T-cell (primary cell): ENCODE data around the gene HOXB2. TPM values are rescaled to one million over a fixed set of nuclear protein-coding genes. Genes with fewer than 3 reads are reported as not detected.

ENCODE experiments used
- ATAC-seq, 4 experiments: fragments of 200-7000 bp in 3 of 4; fragments of 150-1000 bp in 1 of 4; cut with Tn5 transposase; replicated peaks in 1 of 4; 1 replicate in 3 of 4; 2 replicates in 1 of 4; pipeline ENCODE4 v1.10.0; 2021; ENCODE audit warnings: moderate library complexity in 3 of 4, mild to moderate bottlenecking in 2 of 4, moderate number of reproducible peaks in 1 of 4
- CTCF ChIA-PET, 2 donors: fragments of 300-600 bp; sonication (Branson Sonifier 250); formaldehyde crosslinking; loops; one replicate each; lab custom pipeline; 2022; ENCODE audit warnings: antibody characterized with exemption in 2 of 2; lab: Charles Lee
- POLR2A ChIA-PET, 2 donors: fragments of 300-600 bp; sonication (Branson Sonifier 250); formaldehyde crosslinking; loops; one replicate each; lab custom pipeline; 2022; ENCODE audit warnings: antibody characterized with exemption in 2 of 2; lab: Charles Lee
- DNase-seq, 35 experiments: peaks; one replicate each; pipeline versions ENCODE4 v3.0.0 to v3.0.0-alpha.2; 2013 to 2023
- H3K27ac ChIP-seq: one replicate; pipeline ENCODE4 v1.5.1; 2013; ENCODE audit warnings: low read length
- H3K27me3 ChIP-seq, 2 experiments: replicated peaks in 1 of 2; 1 replicate in 1 of 2; 2 replicates in 1 of 2; pipeline versions ENCODE4 v1.6.1 to v1.7.0; 2013; ENCODE audit warnings: low read length in 1 of 2, mixed read lengths in 1 of 2; ENCODE audit not compliant: control insufficient read depth in 2 of 2, insufficient read depth in 2 of 2; ENCODE audit errors: extremely low read depth in 1 of 2
- H3K36me3 ChIP-seq, 2 donors: 1 replicate in 1 of 2; 2 replicates in 1 of 2; pipeline versions ENCODE4 v1.6.1 to v1.7.0; 2013; ENCODE audit warnings: low read length in 1 of 2; ENCODE audit not compliant: control insufficient read depth in 2 of 2, insufficient read depth in 1 of 2; ENCODE audit errors: extremely low read depth in 1 of 2
- H3K4me1 ChIP-seq, 2 experiments: 1 replicate in 1 of 2; 2 replicates in 1 of 2; pipeline versions ENCODE4 v1.6.1 to v1.7.0; 2013; ENCODE audit warnings: low read length in 2 of 2, mixed read lengths in 1 of 2; ENCODE audit not compliant: insufficient read depth in 2 of 2, control insufficient read depth in 1 of 2; ENCODE audit errors: extremely low read depth in 1 of 2
- H3K4me3 ChIP-seq, 2 donors: 1 replicate in 1 of 2; 2 replicates in 1 of 2; pipeline versions ENCODE4 v1.5.1 to v1.7.0; 2013; ENCODE audit warnings: mild to moderate bottlenecking in 2 of 2, low read length in 1 of 2, moderate library complexity in 1 of 2; ENCODE audit not compliant: control insufficient read depth in 1 of 2; ENCODE audit errors: extremely low read depth in 1 of 2
- H3K9me3 ChIP-seq: 2 replicates; pipeline ENCODE4 v1.7.0; 2013
- H3K27ac Mint-ChIP-seq, 2 donors: one replicate each; pipeline ENCODE4 v1.8.0; 2020 to 2021; ENCODE audit warnings: mild to moderate bottlenecking in 2 of 2, mixed read lengths in 2 of 2
- H3K27me3 Mint-ChIP-seq, 2 donors: one replicate each; pipeline ENCODE4 v1.8.0; 2021 to 2022; ENCODE audit warnings: mixed read lengths in 2 of 2
- H3K36me3 Mint-ChIP-seq: one replicate; pipeline ENCODE4 v1.8.0; 2021; ENCODE audit warnings: mixed read lengths
- H3K4me1 Mint-ChIP-seq, 3 donors: one replicate each; pipeline ENCODE4 v1.8.0; 2020 to 2022; ENCODE audit warnings: mixed read lengths in 3 of 3, mild to moderate bottlenecking in 1 of 3
- H3K4me3 Mint-ChIP-seq, 3 donors: one replicate each; pipeline ENCODE4 v1.8.0; 2020 to 2022; ENCODE audit warnings: mild to moderate bottlenecking in 3 of 3, mixed read lengths in 3 of 3, moderate library complexity in 3 of 3
- H3K9me3 Mint-ChIP-seq, 3 donors: one replicate each; pipeline ENCODE4 v1.8.0; 2020 to 2022; ENCODE audit warnings: mixed read lengths in 3 of 3
- WGBS: methylation state at CpG from one replicate; pipeline ENCODE4 v1.1.5; 2013; ENCODE audit warnings: missing lambda C conversion rate; ENCODE audit not compliant: insufficient coverage; 5-methylcytosine and 5-hydroxymethylcytosine counted together
- total RNA-seq, 35 experiments: library from RNA in 6 of 35; stranded (reverse) in 6 of 35; fragments of 120-200 nt in 1 of 35; gene quantifications; one replicate each; pipeline versions ENCODE4 v1.2.1 to v1.2.4 and lab custom pipeline; 2013 to 2026

HOXB2 gene
- total RNA-seq, 5 donors from 2014 or later (not counting 1 experiment from before 2014, with no cell fraction given): 12.1 to 37.3 (median 25.6) TPM

DNA sequence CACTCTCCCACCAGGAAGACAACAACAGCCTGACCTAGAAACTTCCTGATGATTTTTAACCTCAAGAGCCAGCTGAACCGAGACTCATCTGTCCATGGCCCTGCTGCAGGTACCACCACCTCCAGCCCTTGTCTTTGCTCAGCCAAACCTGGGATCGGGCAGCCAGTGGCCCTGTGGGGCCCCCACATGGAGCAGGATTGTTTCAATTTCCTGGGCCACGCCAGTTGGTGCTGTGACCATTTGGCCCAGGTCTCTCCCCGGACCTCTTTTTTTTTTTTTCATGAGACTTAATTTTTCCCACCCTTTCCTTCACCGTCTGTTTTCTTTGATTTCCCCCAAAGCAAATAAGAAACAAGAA is 8.3 kb upstream of the HOXB2 start:
- Mint-ChIP-seq H3K4me1 (peaks cover 14 to 28% (median 18%) of the 10 kb centered on the region in 3 donors), H3K27me3 (peaks cover 10 to 12% of the 10 kb centered on the region in 2 donors), H3K36me3 (peaks cover 2% of the 10 kb centered on the region), H3K4me3 (no peak overlapping the region), H3K9me3 (no peaks in the 10 kb centered on the region), H3K27ac (no peak overlapping the region)
- H3K4me1 ChIP-seq: peaks cover 6 to 19% of the 10 kb centered on the region in 2 experiments
- no peak overlapping the region for H3K4me3 ChIP-seq
- ATAC-seq: no peak
- 81% methylated on average over 3 of the region's 5 CpGs for WGBS
- POLR2A ChIA-PET: no interaction called here
- CTCF ChIA-PET: no interaction called here
- peaks cover 0 to 26% of the 10 kb centered on the region in 2 experiments for H3K27me3 ChIP-seq
- no peak overlapping the region for H3K27ac ChIP-seq
- H3K9me3 ChIP-seq: no peaks in the 10 kb centered on the region
- peaks cover 0 to 11% of the 10 kb centered on the region in 2 donors for H3K36me3 ChIP-seq
- no peak for DNase-seq

GRCh38 chr17:48552466-48553189 is 7.7 kb upstream of the HOXB2 start:
- no peaks in the 10 kb centered on the region for H3K9me3 ChIP-seq
- H3K4me3 Mint-ChIP-seq: no peak overlapping the region
- ChIA-PET CTCF (no interaction called here), POLR2A (no interaction called here)
- H3K36me3 ChIP-seq: peaks cover 0 to 11% of the 10 kb centered on the region in 2 donors
- no peak for DNase-seq
- peaks cover 6 to 24% of the 10 kb centered on the region in 2 experiments for H3K4me1 ChIP-seq
- 80% methylated on average over 1 of the region's 11 CpGs for WGBS
- peaks cover 2% of the 10 kb centered on the region for H3K36me3 Mint-ChIP-seq
- H3K4me3 ChIP-seq: no peak overlapping the region
- peaks cover 20 to 33% (median 23%) of the 10 kb centered on the region in 3 donors for H3K4me1 Mint-ChIP-seq
- peaks cover 0 to 22% of the 10 kb centered on the region in 2 experiments for H3K27me3 ChIP-seq
- no peak overlapping the region for H3K27ac Mint-ChIP-seq
- no peaks in the 10 kb centered on the region for H3K9me3 Mint-ChIP-seq
- peaks cover 4 to 7% of the 10 kb centered on the region in 2 donors for H3K27me3 Mint-ChIP-seq
- H3K27ac ChIP-seq: no peak overlapping the region
- ATAC-seq: no peak

DNA sequence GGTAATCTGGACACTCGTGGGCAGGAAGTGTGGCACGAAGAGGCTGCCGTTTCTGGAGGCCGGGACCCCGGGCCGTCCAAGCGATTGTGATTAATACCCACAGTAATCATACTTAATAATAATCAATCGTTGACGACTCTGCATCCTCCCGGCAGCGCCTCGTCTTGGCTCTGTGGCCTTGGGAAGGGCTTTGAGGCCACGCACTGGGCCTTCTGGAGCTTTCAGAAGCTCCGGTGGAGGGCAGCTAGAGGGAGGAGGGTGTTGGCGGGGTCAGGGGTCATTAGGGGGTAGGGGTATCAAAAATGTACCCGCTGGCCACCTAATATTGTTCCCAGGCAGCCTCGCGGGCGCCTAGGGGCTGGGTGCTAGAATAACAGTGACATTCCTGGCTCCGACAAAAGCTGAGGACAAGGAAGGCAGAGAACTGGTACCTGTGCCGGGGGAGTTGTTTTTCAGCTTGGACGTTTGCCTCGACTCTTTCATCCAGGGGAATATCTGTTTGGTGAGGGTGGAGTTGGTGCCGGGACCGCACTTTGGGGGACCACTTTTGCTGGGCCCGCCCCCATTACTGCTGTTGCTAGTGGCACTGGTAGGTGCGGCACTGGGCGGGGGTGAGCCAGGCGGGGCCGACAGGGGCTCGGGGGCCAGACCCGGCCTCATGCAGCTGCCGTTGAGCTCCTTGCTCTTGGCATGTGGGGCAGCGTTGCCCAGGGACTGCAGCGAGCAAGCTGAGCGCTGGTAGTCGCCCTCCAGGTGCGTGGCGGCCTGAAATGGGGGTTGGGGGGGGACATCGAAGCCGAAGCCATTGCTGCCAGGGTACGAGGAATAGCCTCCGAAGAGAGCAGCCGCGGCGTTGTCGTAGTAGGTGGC is 6.9 kb upstream of the HOXB2 start:
- Mint-ChIP-seq H3K27me3 (peaks cover 4 to 6% of the 10 kb centered on the region in 2 donors), H3K36me3 (peaks cover 2% of the 10 kb centered on the region), H3K4me1 (peaks cover 25 to 38% (median 25%) of the 10 kb centered on the region in 3 donors), H3K27ac (no peak overlapping the region), H3K4me3 (no peak overlapping the region), H3K9me3 (no peaks in the 10 kb centered on the region)
- 90% methylated on average over 35 of the region's 47 CpGs for WGBS
- H3K27ac ChIP-seq: no peak overlapping the region
- peaks cover 9 to 30% of the 10 kb centered on the region in 2 experiments for H3K4me1 ChIP-seq
- CTCF ChIA-PET: no interaction called here
- H3K9me3 ChIP-seq: no peaks in the 10 kb centered on the region
- DNase-seq (no peak), ATAC-seq (no peak)
- peaks cover 0 to 19% of the 10 kb centered on the region in 2 experiments for H3K27me3 ChIP-seq
- H3K4me3 ChIP-seq: no peak overlapping the region
- H3K36me3 ChIP-seq: peaks cover 0 to 11% of the 10 kb centered on the region in 2 donors
- POLR2A ChIA-PET: no interaction called here

GRCh38 chr17:48551214-48551555 is 6.3 kb upstream of the HOXB2 start:
- Mint-ChIP-seq H3K27ac (no peak overlapping the region), H3K9me3 (no peaks in the 10 kb centered on the region), H3K4me1 (peaks cover 29 to 40% (median 31%) of the 10 kb centered on the region in 3 donors), H3K4me3 (no peak overlapping the region), H3K27me3 (peaks cover 4 to 9% of the 10 kb centered on the region in 2 donors), H3K36me3 (peaks cover 2% of the 10 kb centered on the region)
- DNase-seq (no peak), ATAC-seq (no peak)
- ChIA-PET CTCF (interaction anchor here in 1 of 2 donors (0.6 kb wide), 1 partner anchor 187 kb away, joined by 3 read pairs; no protein-coding TSS in a partner anchor), POLR2A (no interaction called here)
- Histone ChIP-seq H3K36me3 (peaks cover 0 to 11% of the 10 kb centered on the region in 2 donors), H3K4me3 (no peak overlapping the region), H3K9me3 (no peaks in the 10 kb centered on the region), H3K27me3 (peaks cover 0 to 23% of the 10 kb centered on the region in 2 experiments), H3K4me1 (peaks cover 15 to 35% of the 10 kb centered on the region in 2 experiments), H3K27ac (no peak overlapping the region)
- WGBS: no CpG with 5 or more reads among the region's 19 CpGs

- ChIA-PET POLR2A (no interaction called here), CTCF (interaction anchor here in 1 of 2 donors (0.6 kb wide), 1 partner anchor 187 kb away, joined by 3 read pairs; no protein-coding TSS in a partner anchor)
- H3K36me3 ChIP-seq: peaks cover 0 to 11% of the 10 kb centered on the region in 2 donors
- ATAC-seq (no peak), DNase-seq (no peak)
- Mint-ChIP-seq H3K27me3 (peaks cover 4 to 12% of the 10 kb centered on the region in 2 donors), H3K4me3 (no peak overlapping the region), H3K27ac (no peak overlapping the region), H3K9me3 (no peaks in the 10 kb centered on the region), H3K36me3 (peaks cover 2% of the 10 kb centered on the region), H3K4me1 (peaks cover 28 to 40% (median 36%) of the 10 kb centered on the region in 3 donors)
- no peak overlapping the region for H3K27ac ChIP-seq
- H3K9me3 ChIP-seq: no peaks in the 10 kb centered on the region
- H3K27me3 ChIP-seq: peaks cover 0 to 18% of the 10 kb centered on the region in 2 experiments
- WGBS: 96% methylated on average over 58 of the region's 70 CpGs
- H3K4me3 ChIP-seq: no peak overlapping the region
- peaks cover 19 to 34% of the 10 kb centered on the region in 2 experiments for H3K4me1 ChIP-seq
Measured at GRCh38 chr17:48550502-48551213, 5.7 kb upstream of the HOXB2 start.
